NCI-H510A treated with DMSO at 0.1 percent for 48 hours (cell line): ENCODE measurements around the gene POLR1A.

ENCODE experiments used
- DNase-seq: peaks from one replicate; lab custom pipeline; 2025; lab: John Stamatoyannopoulos, UW

POLR1A gene

DNA sequence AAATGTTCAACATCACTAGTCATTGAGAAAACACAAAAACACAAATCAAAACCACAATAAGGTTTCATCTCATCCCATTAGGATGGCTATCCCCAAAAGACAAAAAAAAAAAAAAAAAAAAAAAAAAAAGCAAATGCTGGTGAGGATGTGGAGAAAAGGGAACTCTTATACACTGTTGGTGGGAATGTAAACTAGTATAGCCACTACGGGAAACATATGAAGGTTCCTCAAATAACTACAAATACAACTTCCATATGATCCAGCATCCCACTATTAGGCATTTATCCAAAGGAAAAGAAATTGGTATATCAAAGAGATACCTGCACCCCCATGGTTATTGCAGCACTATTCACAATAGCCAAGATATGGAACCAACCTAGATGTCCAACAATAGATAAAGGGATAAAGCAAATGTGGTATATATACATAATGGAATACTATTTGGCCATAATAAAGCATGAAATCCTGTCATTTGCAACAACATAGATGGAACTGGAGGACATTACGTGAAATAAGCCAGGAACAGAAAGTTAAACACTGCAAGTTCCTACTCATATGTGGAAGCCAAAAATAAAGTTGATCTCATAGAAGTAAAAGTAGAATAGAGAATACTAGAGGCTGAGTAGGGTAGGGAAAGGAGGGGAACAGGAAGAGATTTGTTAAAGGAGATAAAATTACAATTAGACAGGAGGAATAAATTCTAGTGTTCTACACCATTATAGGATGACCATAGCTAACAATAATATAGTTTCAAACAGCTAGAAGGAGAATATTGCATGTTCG, 8.4 kb downstream of the POLR1A start:
- no peak for DNase-seq

- DNase-seq = no peak
Measured at GRCh38 chr2:86094229-86094628, 11.5 kb downstream of the POLR1A start.

DNA sequence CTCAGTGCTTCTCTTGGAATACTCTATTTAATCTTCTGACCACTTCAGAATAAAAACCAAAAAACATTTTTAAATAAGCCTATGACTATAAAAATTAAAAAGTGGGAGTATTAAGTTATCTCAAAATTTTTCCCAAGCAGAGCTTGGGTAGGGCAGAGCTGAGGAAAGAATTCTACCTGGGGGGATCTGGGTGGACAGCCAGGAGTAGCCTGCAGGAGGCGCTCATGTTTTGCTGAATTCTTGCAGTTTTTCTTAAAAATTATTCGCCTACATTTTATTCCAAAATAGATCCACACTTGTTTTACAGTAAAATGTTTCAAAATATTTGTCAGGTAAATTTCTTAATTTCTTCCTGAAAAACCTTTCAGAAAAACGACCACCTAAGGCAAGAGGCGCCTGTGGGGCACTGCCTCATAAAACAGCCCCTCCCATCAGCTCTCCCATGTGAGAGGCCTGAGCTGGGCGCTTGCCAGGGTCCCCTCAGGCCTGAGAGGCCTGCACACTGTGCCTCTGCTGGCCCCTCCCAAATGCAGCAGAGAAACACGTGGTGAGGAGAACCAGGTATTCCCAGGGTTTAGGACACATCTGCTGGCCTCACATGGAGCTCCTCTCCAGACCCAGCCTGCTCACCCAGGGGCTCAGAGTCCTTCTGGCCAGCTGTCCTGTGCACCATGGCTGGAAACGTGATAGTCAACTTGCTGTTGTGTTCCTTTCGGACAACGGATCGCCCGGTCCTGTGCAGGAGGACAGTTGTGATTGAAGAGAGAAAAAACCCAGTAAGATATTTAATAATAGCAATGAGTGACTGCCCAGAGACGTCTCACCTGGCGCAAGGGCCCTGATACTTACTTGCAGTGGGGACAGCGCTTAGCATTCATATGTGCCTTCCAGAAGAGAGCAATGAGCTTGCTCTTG, 17.5 kb downstream of the POLR1A start:
- no peak for DNase-seq

GRCh38 chr2:86082756-86083155, 22.9 kb downstream of the POLR1A start:
- DNase-seq = no peak

- DNase-seq = no peak
Measured at GRCh38 chr2:86081724-86082123, 24.0 kb downstream of the POLR1A start.

DNA sequence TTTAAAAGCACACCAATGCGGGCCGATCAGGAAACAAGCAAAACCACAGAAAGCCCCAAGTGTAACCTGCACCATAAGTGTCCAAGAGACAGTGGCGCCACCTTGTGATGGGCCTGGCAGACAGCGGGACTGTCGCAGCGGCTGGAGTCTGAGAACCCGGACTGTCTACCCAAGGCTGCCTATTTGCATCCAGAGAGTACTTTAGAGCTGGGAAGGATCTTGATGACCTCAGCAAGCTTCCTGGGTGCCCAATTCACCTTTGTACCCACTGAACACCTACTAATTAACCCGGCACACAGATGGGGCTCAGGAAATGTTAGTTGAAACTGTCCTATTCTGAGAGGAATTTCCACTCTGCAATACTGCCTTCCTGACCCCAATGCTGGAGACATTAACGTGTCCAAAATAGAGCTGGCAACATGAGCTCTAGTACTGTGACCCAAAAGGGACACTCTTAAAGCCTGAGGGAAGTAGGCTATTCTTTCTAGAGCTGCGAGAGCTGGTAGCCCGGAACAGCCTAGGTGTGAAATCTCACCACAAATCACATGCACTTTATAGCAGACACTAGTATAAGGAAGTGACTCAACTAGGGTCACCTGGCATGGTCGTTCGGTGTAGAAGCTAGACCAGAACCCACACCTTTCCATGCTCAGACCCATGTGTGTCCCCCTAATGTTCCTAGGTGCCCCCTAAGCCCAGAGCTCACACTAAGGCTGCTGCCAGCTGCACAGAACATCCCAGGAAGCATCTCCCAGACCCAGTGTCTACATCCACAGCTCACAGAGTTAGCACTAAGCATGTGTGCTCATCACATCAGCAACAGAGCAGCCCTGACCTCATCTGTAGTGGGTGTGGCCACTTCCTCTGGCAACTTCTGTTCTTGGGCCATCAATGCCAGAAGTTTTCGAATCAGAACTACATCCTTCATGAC, 25.4 kb downstream of the POLR1A start:
- DNase-seq = peak; percentile 53

GRCh38 chr2:86078774-86079545, 26.7 kb downstream of the POLR1A start:
- peak; percentile 39 for DNase-seq

DNA sequence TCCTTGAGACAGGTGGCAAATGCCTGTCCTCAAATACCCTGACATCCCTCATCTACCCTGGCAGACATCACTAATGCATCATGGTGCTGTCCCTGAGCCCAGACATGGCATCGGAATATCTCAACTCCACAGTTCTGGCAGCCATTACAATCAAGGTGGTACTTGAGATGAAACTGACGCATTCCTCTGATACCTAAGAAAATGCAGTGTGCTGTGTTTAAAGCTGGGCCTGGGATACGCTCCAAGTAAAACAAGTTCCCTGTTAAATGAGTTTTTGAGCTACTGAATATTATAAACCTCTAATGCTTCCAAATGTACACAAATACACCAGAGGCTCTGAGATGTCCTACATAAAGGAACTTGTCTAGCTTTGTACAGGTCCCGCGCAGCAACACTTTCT, 29.8 kb downstream of the POLR1A start:
- DNase-seq = no peak

GRCh38 chr2:86074811-86075210, 30.9 kb downstream of the POLR1A start:
- no peak for DNase-seq

GRCh38 chr2:86074256-86074655, 31.4 kb downstream of the POLR1A start:
- no peak for DNase-seq

DNA sequence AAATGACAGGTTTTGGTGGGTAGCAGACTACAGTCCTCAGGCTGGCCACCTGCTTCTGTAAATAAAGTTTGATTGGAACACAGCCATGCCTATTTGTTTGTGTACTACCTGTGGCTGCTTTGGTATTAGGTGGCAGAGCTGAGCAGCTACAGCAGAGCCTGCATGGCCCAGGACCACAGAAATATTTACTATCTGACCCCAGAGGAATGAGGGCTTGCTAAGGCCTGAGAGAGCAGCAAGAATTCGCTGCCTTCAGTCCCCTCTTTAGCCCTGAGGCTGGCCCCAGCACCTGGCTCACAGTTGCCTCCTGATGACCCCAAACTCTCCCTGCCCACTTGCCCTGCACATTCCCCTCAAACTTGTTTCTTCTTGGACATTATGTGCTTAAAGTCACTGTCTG, 32.5 kb downstream of the POLR1A start:
- DNase-seq = no peak

- DNase-seq = no peak
Measured at GRCh38 chr2:86072271-86072858, 33.3 kb downstream of the POLR1A start.

DNA sequence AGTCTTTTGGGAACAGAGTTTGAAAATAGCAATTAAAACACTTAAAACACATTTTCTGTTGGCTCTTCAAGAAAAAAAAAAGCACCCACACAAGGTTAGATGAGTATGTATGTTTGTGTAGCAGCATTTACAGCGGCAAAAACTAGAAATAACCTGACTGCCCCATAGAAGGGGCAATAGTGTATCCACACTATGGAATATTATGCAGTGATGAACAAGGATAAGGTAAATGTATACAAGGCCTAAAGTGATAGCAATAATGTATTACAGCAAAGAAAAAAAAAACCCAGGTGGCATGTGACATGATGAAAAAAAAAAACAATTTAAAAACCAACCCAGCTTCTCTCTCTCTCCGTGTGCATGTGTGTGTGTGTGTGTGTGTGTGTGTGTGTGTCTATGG, 34.8 kb downstream of the POLR1A start:
- DNase-seq = no peak

DNA sequence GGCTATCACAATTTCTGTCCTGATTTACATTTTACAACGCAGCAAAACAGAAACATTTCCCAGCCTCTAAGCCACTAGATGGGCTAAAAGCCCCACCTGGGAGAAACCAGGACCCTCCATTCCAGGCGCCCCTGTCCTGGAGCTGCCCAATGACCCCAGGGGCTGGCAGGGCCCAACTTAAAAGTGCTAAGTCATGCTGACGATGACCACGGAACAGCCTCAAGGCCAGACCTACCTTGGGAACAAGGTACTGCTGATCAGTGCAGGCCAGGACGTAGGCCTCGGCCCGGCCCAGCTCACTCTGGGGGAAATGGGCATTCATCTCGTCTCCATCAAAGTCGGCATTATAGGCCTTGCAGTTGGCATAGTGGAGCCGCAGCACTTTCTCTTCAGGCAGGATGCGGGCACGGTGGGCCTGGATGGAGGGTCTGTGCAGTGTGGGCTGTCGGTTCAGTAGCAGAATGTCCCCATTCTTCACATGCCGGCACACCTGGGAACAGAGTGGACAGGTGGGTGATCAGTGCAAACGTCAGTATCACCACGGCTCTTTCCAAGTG, 35.8 kb downstream of the POLR1A start:
- DNase-seq = no peak

DNA sequence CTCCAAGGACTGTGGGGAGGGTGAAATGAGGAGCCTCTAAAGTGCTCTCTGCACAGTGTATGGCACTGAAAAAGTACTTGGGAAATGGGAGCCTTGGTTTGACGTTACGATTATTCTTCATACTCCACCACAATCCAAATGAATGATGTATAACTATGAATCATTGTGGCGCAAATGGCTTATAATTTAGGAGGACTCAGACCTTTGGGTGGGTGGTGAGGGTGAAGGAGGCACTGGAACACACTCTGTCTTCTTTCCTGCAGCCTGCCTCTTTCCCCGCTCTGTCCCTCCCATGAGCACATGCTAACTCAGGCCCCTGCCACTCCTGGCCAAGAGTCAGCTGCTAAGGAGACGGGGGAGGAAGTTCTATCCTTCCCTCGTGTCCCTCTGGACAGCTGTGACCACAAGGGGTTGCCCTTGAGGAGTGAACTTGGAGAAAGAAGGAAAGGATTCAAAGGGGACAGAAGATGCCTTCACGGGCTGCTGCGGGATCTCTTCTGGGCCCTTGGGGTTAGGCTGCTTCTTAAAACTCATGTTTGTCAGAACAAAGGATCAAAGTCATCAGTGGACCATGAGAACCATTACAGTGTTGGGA, 36.5 kb downstream of the POLR1A start:
- DNase-seq = no peak

- no peak for DNase-seq
Measured at GRCh38 chr2:86068648-86069047, 37.0 kb downstream of the POLR1A start.

DNA sequence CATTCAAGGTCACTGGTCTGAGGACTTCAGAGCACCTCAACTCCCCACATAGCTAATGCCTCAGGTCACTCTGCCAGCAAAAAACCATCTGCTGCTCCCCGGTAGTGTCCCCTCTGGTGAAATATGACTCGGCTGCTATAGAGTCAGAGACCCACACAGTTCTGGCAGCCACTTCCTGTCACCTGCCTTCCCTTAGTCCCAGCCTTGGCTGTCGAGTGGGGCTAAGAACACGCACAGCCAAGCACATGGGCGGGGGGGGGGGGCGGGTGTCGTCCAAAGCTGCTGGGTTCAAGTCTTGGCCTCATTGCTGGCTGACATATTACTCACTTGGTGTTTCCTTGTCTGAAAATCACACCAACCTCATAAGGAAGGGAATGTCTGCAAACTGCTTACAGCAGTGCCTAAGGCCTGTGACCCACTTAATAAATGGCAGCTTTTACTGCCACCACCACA, 37.5 kb downstream of the POLR1A start:
- peak; percentile 80 for DNase-seq

GRCh38 chr2:86066915-86067314, 38.8 kb downstream of the POLR1A start:
- DNase-seq = no peak

- no peak for DNase-seq
Measured at GRCh38 chr2:86066007-86066578, 39.6 kb downstream of the POLR1A start.

GRCh38 chr2:86065512-86065911, 40.2 kb downstream of the POLR1A start:
- no peak for DNase-seq
